Nephron (organoid): Measurements from ENCODE around the gene SAMD11.
A peak's percentile ranks its signal among the peaks of the same experiment; 100 is the strongest.

Experiments
- H3K27ac Mint-ChIP-seq, 3 experiments: 2 replicates each; pipeline ENCODE4 v1.8.0; 2020; ENCODE audit warnings: mixed read lengths in 3 of 3, mild to moderate bottlenecking in 2 of 3, moderate library complexity in 1 of 3
- H3K27me3 Mint-ChIP-seq: 2 replicates; pipeline ENCODE4 v1.8.0; 2021; ENCODE audit warnings: low read depth, mild to moderate bottlenecking, moderate library complexity, mixed read lengths
- H3K36me3 Mint-ChIP-seq: 2 replicates; pipeline ENCODE4 v1.8.0; 2020; ENCODE audit warnings: low read depth, mixed read lengths
- H3K4me1 Mint-ChIP-seq: 2 replicates; pipeline ENCODE4 v1.8.0; 2020; ENCODE audit warnings: mixed read lengths
- H3K4me3 Mint-ChIP-seq, 3 experiments: 2 replicates each; pipeline ENCODE4 v1.8.0; 2020; ENCODE audit warnings: mild to moderate bottlenecking in 3 of 3, mixed read lengths in 3 of 3, moderate library complexity in 2 of 3
- H3K9me3 Mint-ChIP-seq: 2 replicates; pipeline ENCODE4 v1.8.0; 2020; ENCODE audit warnings: mixed read lengths
- CTCF ChIP-seq, 3 experiments: fragments of 200-600 bp; sonication (generic); IDR thresholded peaks; one replicate each; pipeline ENCODE4 v1.5.0; 2021; ENCODE audit warnings: antibody characterized with exemption in 3 of 3; ENCODE audit not compliant: unreplicated experiment in 3 of 3

Gene SAMD11

GRCh38 chr1:938711-939489 lies 15.2 kb downstream of the SAMD11 start:
- H3K9me3 Mint-ChIP-seq, result no peaks in the 10 kb centered on the region
- peak in 1 of 3 experiments; percentile 15 for TF ChIP-seq CTCF (IDR thresholded peaks at IDR 0.05; ENCODE audit: unreplicated experiment in 3 of 3)
- peaks cover under 1% of the 10 kb centered on the region for H3K36me3 Mint-ChIP-seq
- H3K4me1 Mint-ChIP-seq, result peaks cover 28% of the 10 kb centered on the region
- H3K4me3 Mint-ChIP-seq, result peak overlapping the region; percentile 21 to 38 (median 34)
- H3K27ac Mint-ChIP-seq, result peak overlapping the region; percentile 84 to 93 (median 85)
- H3K27me3 Mint-ChIP-seq, result peaks cover 23% of the 10 kb centered on the region

- no peaks in the 10 kb centered on the region for H3K9me3 Mint-ChIP-seq
- peaks cover 6% of the 10 kb centered on the region for H3K36me3 Mint-ChIP-seq
- TF ChIP-seq CTCF (IDR thresholded peaks at IDR 0.05; ENCODE audit: unreplicated experiment in 3 of 3), result no peak
- H3K4me3 Mint-ChIP-seq, result peak overlapping the region; percentile 9 to 38 (median 34)
- peaks cover 35% of the 10 kb centered on the region for H3K4me1 Mint-ChIP-seq
- H3K27ac Mint-ChIP-seq, result peak overlapping the region; percentile 59 to 93 (median 91)
- peaks cover 26% of the 10 kb centered on the region for H3K27me3 Mint-ChIP-seq
These were observed 15.9 kb downstream of the SAMD11 start for GRCh38 chr1:939511-940106.

DNA sequence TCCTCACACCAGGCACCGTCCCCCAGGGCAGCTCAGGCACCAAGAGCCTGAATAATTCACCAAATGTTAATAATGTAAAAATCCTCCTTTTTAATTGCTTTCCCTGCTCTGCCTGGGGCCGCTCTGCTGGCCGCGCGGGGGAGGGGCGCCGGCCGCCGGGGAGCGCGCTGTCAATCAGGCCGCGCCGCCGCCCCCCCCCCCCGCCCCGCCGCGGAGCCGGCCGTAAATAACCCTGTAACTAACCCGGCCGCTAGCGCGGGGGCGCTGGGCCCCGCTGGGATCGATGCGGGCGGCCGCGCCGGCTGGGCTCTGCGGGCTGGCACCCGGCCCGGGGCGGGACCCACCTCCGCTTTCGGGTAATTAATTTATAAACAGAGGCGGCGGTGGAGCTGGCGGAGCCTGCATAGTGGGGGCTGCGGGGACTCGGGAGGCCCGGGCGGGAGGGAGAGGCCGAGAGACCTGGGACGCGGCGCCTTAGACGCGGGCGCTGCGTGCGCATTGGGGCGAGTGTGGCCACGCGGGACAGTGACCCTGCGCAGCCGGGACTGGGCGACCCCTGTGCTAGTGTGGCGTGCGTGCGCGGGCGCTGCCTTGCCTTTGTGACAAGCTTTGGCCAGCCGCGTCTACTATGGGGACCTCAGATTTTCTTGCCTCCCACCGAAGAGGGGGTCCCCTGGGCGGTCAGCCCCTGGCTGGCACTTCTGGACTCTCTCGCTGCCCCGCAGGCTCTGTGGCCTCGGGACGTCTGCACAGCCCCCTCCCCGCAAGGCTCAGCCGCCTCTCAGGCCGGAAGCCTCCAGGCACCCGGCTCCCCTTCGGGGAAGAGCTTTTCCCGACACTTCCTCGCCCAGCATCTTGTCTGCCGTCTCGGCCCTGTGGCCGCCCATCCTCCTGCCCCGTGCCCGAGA lies 16.6 kb downstream of the SAMD11 start:
- TF ChIP-seq CTCF (IDR thresholded peaks at IDR 0.05; ENCODE audit: unreplicated experiment in 3 of 3), result no peak
- peaks cover 21% of the 10 kb centered on the region for H3K27me3 Mint-ChIP-seq
- H3K9me3 Mint-ChIP-seq, result no peaks in the 10 kb centered on the region
- H3K4me3 Mint-ChIP-seq, result peak overlapping the region; percentile 52 to 56 (median 54)
- H3K4me1 Mint-ChIP-seq, result peaks cover 33% of the 10 kb centered on the region
- peaks cover 11% of the 10 kb centered on the region for H3K36me3 Mint-ChIP-seq
- H3K27ac Mint-ChIP-seq, result peak overlapping the region; percentile 74 to 93 (median 91)

DNA sequence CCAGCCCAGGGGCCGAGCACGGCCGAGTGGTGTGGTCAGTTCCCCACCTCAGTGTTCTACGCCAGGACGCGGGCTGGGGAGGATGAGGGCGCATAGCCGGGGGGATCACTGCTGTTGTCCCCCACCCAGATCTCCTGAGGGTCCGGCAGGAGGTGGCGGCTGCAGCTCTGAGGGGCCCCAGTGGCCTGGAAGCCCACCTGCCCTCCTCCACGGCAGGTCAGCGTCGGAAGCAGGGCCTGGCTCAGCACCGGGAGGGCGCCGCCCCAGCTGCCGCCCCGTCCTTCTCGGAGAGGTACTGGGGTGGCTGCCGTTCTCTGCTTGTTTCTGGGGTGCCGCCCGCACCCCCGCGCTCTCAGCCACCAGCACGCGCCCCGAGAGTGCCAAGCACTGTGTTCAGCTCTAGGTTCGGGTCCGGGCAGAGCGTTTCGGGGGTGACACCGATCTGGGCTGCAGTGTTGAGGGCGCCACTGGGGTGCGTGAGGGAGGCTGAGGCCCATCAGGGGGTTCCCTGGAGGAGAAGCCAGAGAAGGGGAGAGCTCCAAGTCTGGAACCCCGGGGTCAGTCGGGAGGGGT lies 17.4 kb downstream of the SAMD11 start:
- Mint-ChIP-seq H3K9me3 (no peaks in the 10 kb centered on the region), H3K4me1 (peaks cover 34% of the 10 kb centered on the region), H3K27ac (peak overlapping the region; percentile 91 to 98 (median 93)), H3K4me3 (peak overlapping the region; percentile 79 to 82 (median 81)), H3K36me3 (peaks cover 17% of the 10 kb centered on the region), H3K27me3 (peaks cover 17% of the 10 kb centered on the region)
- TF ChIP-seq CTCF (IDR thresholded peaks at IDR 0.05; ENCODE audit: unreplicated experiment in 3 of 3), result no peak

- H3K27ac Mint-ChIP-seq, result peak overlapping the region; percentile 91 to 98 (median 93)
- peak overlapping the region; percentile 79 to 82 (median 81) for H3K4me3 Mint-ChIP-seq
- H3K4me1 Mint-ChIP-seq, result peaks cover 34% of the 10 kb centered on the region
- TF ChIP-seq CTCF (IDR thresholded peaks at IDR 0.05; ENCODE audit: unreplicated experiment in 3 of 3), result no peak
- H3K27me3 Mint-ChIP-seq, result peaks cover 14% of the 10 kb centered on the region
- no peaks in the 10 kb centered on the region for H3K9me3 Mint-ChIP-seq
- H3K36me3 Mint-ChIP-seq, result peaks cover 18% of the 10 kb centered on the region
These were observed 18.1 kb downstream of the SAMD11 start for GRCh38 chr1:941588-942383.
